NCI-H146 treated with DMSO at 0.1 percent for 48 hours (cell line): Measurements from ENCODE around the gene CXCR5.

ENCODE experiments used
- DNase-seq: peaks from one replicate; lab custom pipeline; 2025; ENCODE audit not compliant: unreplicated experiment; lab: John Stamatoyannopoulos, UW

CXCR5 gene

GRCh38 chr11:118897721-118898310 lies 14.1 kb downstream of the CXCR5 start:
- DNase-seq: peak; percentile 77

GRCh38 chr11:118898400-118899295 lies 15.0 kb downstream of the CXCR5 start:
- DNase-seq: no peak

GRCh38 chr11:118899296-118899688 lies 15.6 kb downstream of the CXCR5 start:
- no peak for DNase-seq

- DNase-seq: no peak
Measured at GRCh38 chr11:118899706-118900360, 16.1 kb downstream of the CXCR5 start.

- no peak for DNase-seq
Measured at GRCh38 chr11:118900535-118901384, 17.1 kb downstream of the CXCR5 start.

GRCh38 chr11:118901494-118902335 lies 18.0 kb downstream of the CXCR5 start:
- no peak for DNase-seq

- DNase-seq: no peak
Measured at GRCh38 chr11:118902336-118903203, 18.9 kb downstream of the CXCR5 start.

GRCh38 chr11:118903204-118904015 lies 19.7 kb downstream of the CXCR5 start:
- DNase-seq: no peak

GRCh38 chr11:118907051-118908042 lies 23.7 kb downstream of the CXCR5 start:
- peak; percentile 54 for DNase-seq

GRCh38 chr11:118908264-118908663 lies 24.6 kb downstream of the CXCR5 start:
- DNase-seq: no peak

GRCh38 chr11:118908901-118909618 lies 25.4 kb downstream of the CXCR5 start:
- no peak for DNase-seq

- DNase-seq: no peak
Measured at GRCh38 chr11:118909619-118910308, 26.1 kb downstream of the CXCR5 start.

GRCh38 chr11:118910309-118911112 lies 26.8 kb downstream of the CXCR5 start:
- no peak for DNase-seq

GRCh38 chr11:118911113-118911879 lies 27.6 kb downstream of the CXCR5 start:
- DNase-seq: no peak
